GF-D8 (cell line): ENCODE measurements around the gene MARCHF10.

Experiments
- DNase-seq: peaks from one replicate; lab custom pipeline; 2025; lab: John Stamatoyannopoulos, UW

Gene MARCHF10

GRCh38 chr17:62751060-62751691, 56.9 kb downstream of the MARCHF10 start:
- no peak for DNase-seq

GRCh38 chr17:62750631-62751051, 57.5 kb downstream of the MARCHF10 start:
- no peak for DNase-seq

GRCh38 chr17:62749926-62750325, 58.2 kb downstream of the MARCHF10 start:
- no peak for DNase-seq

GRCh38 chr17:62746941-62747340, 61.2 kb downstream of the MARCHF10 start:
- DNase-seq = no peak

GRCh38 chr17:62745806-62746205, 62.3 kb downstream of the MARCHF10 start:
- DNase-seq = no peak

- no peak for DNase-seq
Observed at GRCh38 chr17:62744259-62744658, 63.9 kb downstream of the MARCHF10 start.

GRCh38 chr17:62741290-62741689, 66.8 kb downstream of the MARCHF10 start:
- DNase-seq = no peak

- no peak for DNase-seq
Observed at GRCh38 chr17:62739645-62740388, 68.3 kb downstream of the MARCHF10 start.

- no peak for DNase-seq
Observed at GRCh38 chr17:62738281-62738680, 69.8 kb downstream of the MARCHF10 start.

- no peak for DNase-seq
Observed at GRCh38 chr17:62737513-62737912, 70.6 kb downstream of the MARCHF10 start.

- no peak for DNase-seq
Observed at GRCh38 chr17:62735044-62735651, 73.0 kb downstream of the MARCHF10 start.

GRCh38 chr17:62732125-62732524, 76.0 kb downstream of the MARCHF10 start:
- no peak for DNase-seq

GRCh38 chr17:62727916-62728672, 80.0 kb downstream of the MARCHF10 start:
- DNase-seq = no peak

GRCh38 chr17:62725791-62726249, 82.3 kb downstream of the MARCHF10 start:
- DNase-seq = no peak

- DNase-seq = no peak
Observed at GRCh38 chr17:62724398-62725146, 83.5 kb downstream of the MARCHF10 start.

GRCh38 chr17:62723842-62724241, 84.3 kb downstream of the MARCHF10 start:
- DNase-seq = no peak

GRCh38 chr17:62722625-62723024, 85.5 kb downstream of the MARCHF10 start:
- DNase-seq = no peak

- DNase-seq = no peak
Observed at GRCh38 chr17:62720126-62720850, 87.8 kb downstream of the MARCHF10 start.

GRCh38 chr17:62719586-62719985, 88.5 kb downstream of the MARCHF10 start:
- DNase-seq = no peak

- no peak for DNase-seq
Observed at GRCh38 chr17:62718429-62718828, 89.7 kb downstream of the MARCHF10 start.

GRCh38 chr17:62717889-62718288, 90.2 kb downstream of the MARCHF10 start:
- DNase-seq = no peak
